Gastroesophageal sphincter (tissue), 4 donors: ENCODE measurements around the gene GRK4. TPM values are rescaled to one million over a fixed set of nuclear protein-coding genes. Genes with fewer than 3 reads are reported as not detected.

ENCODE experiments used
- ATAC-seq: fragments of 150-250 bp; one replicate; pipeline ENCODE4 v1.9.1; 2016; ENCODE audit warnings: mild to moderate bottlenecking, moderate library complexity
- H3K27ac ChIP-seq, 4 donors: fragments of 200-600 bp; sonication (generic) in 3 of 4; 1 replicate in 3 of 4; 2 replicates in 1 of 4; pipeline ENCODE4 v1.5.1; 2016 to 2019
- H3K27me3 ChIP-seq: fragments of 200-600 bp; sonication (generic); one replicate; pipeline ENCODE4 v1.5.1; 2019
- H3K36me3 ChIP-seq, 2 donors: fragments of 200-600 bp; sonication (generic); one replicate each; pipeline ENCODE4 v1.5.1; 2019; ENCODE audit warnings: control low read depth in 1 of 2
- H3K4me1 ChIP-seq, 3 donors: fragments of 200-600 bp; sonication (generic); 1 replicate in 2 of 3; 2 replicates in 1 of 3; pipeline ENCODE4 v1.5.1; 2016 to 2019; ENCODE audit warnings: control low read depth in 2 of 3
- H3K4me3 ChIP-seq, 2 donors: fragments of 200-600 bp; sonication (generic); one replicate each; pipeline ENCODE4 v1.5.1; 2019; ENCODE audit warnings: mild to moderate bottlenecking in 1 of 2, moderate library complexity in 1 of 2
- H3K9me3 ChIP-seq, 3 donors: fragments of 200-600 bp; sonication (generic); one replicate each; pipeline ENCODE4 v1.5.1; 2017 to 2019; ENCODE audit warnings: control low read depth in 2 of 3
- CTCF ChIP-seq, 4 experiments: fragments of 200-600 bp in 2 of 4; fragments of 450-650 bp in 2 of 4; sonication (generic) in 1 of 4; IDR thresholded peaks; one replicate each; pipeline ENCODE4 v1.5.1; 2017 to 2019; ENCODE audit warnings: antibody characterized with exemption in 4 of 4, mild to moderate bottlenecking in 2 of 4, moderate library complexity in 2 of 4
- EP300 ChIP-seq: sonication (generic); formaldehyde crosslinking; IDR thresholded peaks from one replicate; pipeline ENCODE4 v1.6.1; 2017; ENCODE audit warnings: antibody characterized with exemption, mild to moderate bottlenecking
- POLR2A ChIP-seq, 2 donors: fragments of 450-650 bp; IDR thresholded peaks; one replicate each; pipeline ENCODE4 v1.6.1; 2017; ENCODE audit warnings: antibody characterized with exemption in 2 of 2, mild to moderate bottlenecking in 2 of 2, moderate library complexity in 1 of 2
- POLR2AphosphoS5 ChIP-seq: sonication (generic); formaldehyde crosslinking; IDR thresholded peaks from one replicate; pipeline ENCODE4 v1.6.1; 2017; ENCODE audit warnings: antibody characterized with exemption
- WGBS, 2 donors: methylation state at CpG; one replicate each; pipeline ENCODE4 v1.1.5; 2018; ENCODE audit warnings: low coverage in 1 of 2; 5-methylcytosine and 5-hydroxymethylcytosine counted together
- total RNA-seq, 4 donors: library from RNA; depleted of rRNA; stranded (reverse); fragments of >200 nt; gene quantifications; one replicate each; pipeline ENCODE4 v1.1.0, GENCODE V29; 2016

GRK4 gene
- total RNA-seq, 4 donors from 2014 or later, result 4.2 to 9.5 (median 6.2) TPM

- ATAC-seq, result no peak
- H3K27ac ChIP-seq, result peak overlapping the region in 1 of 4 donors; percentile 86
- no peaks in the 10 kb centered on the region for H3K9me3 ChIP-seq
- no peaks in the 10 kb centered on the region for H3K27me3 ChIP-seq
- 33 to 46% methylated on average over 3 to 4 of the region's 5 CpGs for WGBS, 2 donors
- TF ChIP-seq POLR2A (IDR thresholded peaks at IDR 0.05), result no peak
- TF ChIP-seq POLR2AphosphoS5, result no peak
- TF ChIP-seq CTCF (IDR thresholded peaks at IDR 0.05), result no peak
- TF ChIP-seq EP300, result no peak
- H3K4me3 ChIP-seq, result peak overlapping the region in 1 of 2 donors; percentile 99
- H3K36me3 ChIP-seq, result no peaks in the 10 kb centered on the region
- peaks cover 0 to 39% (median 12%) of the 10 kb centered on the region in 3 donors for H3K4me1 ChIP-seq
Measured at GRCh38 chr4:2964706-2965258, 1.4 kb downstream of the GRK4 start.

GRCh38 chr4:2965262-2965661 lies 1.9 kb downstream of the GRK4 start:
- 91 to 93% methylated on average over 3 to 6 of the region's 16 CpGs for WGBS, 2 donors
- ATAC-seq, result no peak
- Histone ChIP-seq H3K9me3 (no peaks in the 10 kb centered on the region), H3K27me3 (no peaks in the 10 kb centered on the region), H3K36me3 (no peaks in the 10 kb centered on the region), H3K4me3 (no peak overlapping the region), H3K27ac (no peak overlapping the region), H3K4me1 (peaks cover 0 to 34% (median 12%) of the 10 kb centered on the region in 3 donors)
- TF ChIP-seq POLR2AphosphoS5 (no peak), EP300 (no peak), POLR2A (IDR thresholded peaks at IDR 0.05) (no peak), CTCF (IDR thresholded peaks at IDR 0.05) (no peak)

- 50 to 67% methylated on average over 2 to 3 of the region's 3 CpGs for WGBS, 2 donors
- H3K36me3 ChIP-seq, result no peaks in the 10 kb centered on the region
- no peak for ATAC-seq
- H3K9me3 ChIP-seq, result no peaks in the 10 kb centered on the region
- H3K4me3 ChIP-seq, result no peak overlapping the region
- H3K4me1 ChIP-seq, result peaks cover 0 to 15% (median 0%) of the 10 kb centered on the region in 3 donors
- TF ChIP-seq POLR2AphosphoS5 (no peak), CTCF (IDR thresholded peaks at IDR 0.05) (no peak), POLR2A (IDR thresholded peaks at IDR 0.05) (no peak), EP300 (no peak)
- H3K27ac ChIP-seq, result no peak overlapping the region
- no peaks in the 10 kb centered on the region for H3K27me3 ChIP-seq
Measured at GRCh38 chr4:2968381-2968780, 5.0 kb downstream of the GRK4 start.

- no peaks in the 10 kb centered on the region for H3K9me3 ChIP-seq
- H3K27me3 ChIP-seq, result no peaks in the 10 kb centered on the region
- H3K4me1 ChIP-seq, result no peaks in the 10 kb centered on the region
- 84 to 85% methylated on average over 3 of the region's 3 CpGs for WGBS, 2 donors
- no peaks in the 10 kb centered on the region for H3K36me3 ChIP-seq
- no peak for ATAC-seq
- H3K27ac ChIP-seq, result no peak overlapping the region
- H3K4me3 ChIP-seq, result no peak overlapping the region
- TF ChIP-seq POLR2A (IDR thresholded peaks at IDR 0.05), result no peak
Measured at GRCh38 chr4:2971275-2971674, 7.9 kb downstream of the GRK4 start.

GRCh38 chr4:2977211-2978088 lies 14.1 kb downstream of the GRK4 start:
- H3K27ac ChIP-seq, result peak overlapping the region in 1 of 4 donors; percentile 26
- peaks cover 0 to 3% (median 0%) of the 10 kb centered on the region in 3 donors for H3K4me1 ChIP-seq
- no peaks in the 10 kb centered on the region for H3K27me3 ChIP-seq
- no peak overlapping the region for H3K4me3 ChIP-seq
- WGBS, 2 donors, result 71 to 78% methylated on average over 9 to 13 of the region's 14 CpGs
- TF ChIP-seq POLR2A (IDR thresholded peaks at IDR 0.05), result no peak
- no peak for TF ChIP-seq EP300
- no peak for TF ChIP-seq POLR2AphosphoS5
- no peak for TF ChIP-seq CTCF (IDR thresholded peaks at IDR 0.05)
- peaks cover 0 to 7% (median 0%) of the 10 kb centered on the region in 3 donors for H3K9me3 ChIP-seq
- no peak for ATAC-seq
- H3K36me3 ChIP-seq, result no peaks in the 10 kb centered on the region
